SK-MEL-5 (cell line): ENCODE data around the gene PAX9. TPM values are rescaled to one million over a fixed set of nuclear protein-coding genes. Genes with fewer than 3 reads are reported as not detected.
"Not testable (repeated sequence)": the region's sequence is repeated elsewhere in the genome, so short reads cannot be mapped to it uniquely, and the experiment has no call there.

Experiments
- DNase-seq: peaks from one replicate; pipeline ENCODE4 v3.0.0-alpha.2; 2016; ENCODE audit warnings: low read depth, low spot score
- in situ Hi-C: cut with HindIII; loops from 2 replicates; pipeline ENCODE4 v1.10.0; 2016; ENCODE audit warnings: low sequenced_read_pairs, high pct_unique_total_duplicates, low pct_unique_long_range_greater_than_20kb
- total RNA-seq: library from RNA; depleted of rRNA; stranded (reverse); fragments of >200 nt; shearing (Covaris generic); gene quantifications from 2 replicates; pipeline ENCODE4 v1.2.3, GENCODE V29; 2014

PAX9 gene
- total RNA-seq, 1 experiment from 2014 or later: 2.1 TPM

GRCh38 chr14:36664322-36665193 is 2.9 kb downstream of the PAX9 start:
- in situ Hi-C loops: no loop called here
- DNase-seq: no peak

DNA sequence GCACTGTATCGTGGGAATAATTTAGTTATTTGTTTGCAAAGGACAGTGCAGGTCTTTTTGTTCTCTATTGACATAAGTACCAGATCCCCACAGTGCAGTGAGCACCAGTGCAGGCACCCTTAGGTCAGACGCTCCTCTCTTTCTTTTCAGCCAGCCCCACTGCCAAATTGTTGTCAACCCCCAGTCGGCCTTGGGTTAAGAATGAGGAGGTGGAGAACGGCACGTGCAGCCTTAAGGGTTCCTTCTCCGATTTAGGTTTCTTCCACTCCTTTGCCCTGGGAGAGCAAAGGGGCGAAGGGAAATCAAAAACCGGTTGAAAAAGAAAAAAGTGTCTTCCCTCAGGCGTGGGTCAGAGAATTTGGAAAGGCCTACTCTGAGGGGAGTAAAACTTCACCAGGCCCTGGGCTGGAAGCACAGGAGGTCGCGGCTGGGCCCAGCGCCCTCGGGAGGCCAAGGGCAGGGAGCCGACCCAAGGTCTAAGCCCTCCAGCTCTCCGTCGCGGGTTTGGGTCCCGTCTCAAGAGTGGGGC is 4.3 kb downstream of the PAX9 start:
- no peak for DNase-seq
- in situ Hi-C loops: no loop called here

DNA sequence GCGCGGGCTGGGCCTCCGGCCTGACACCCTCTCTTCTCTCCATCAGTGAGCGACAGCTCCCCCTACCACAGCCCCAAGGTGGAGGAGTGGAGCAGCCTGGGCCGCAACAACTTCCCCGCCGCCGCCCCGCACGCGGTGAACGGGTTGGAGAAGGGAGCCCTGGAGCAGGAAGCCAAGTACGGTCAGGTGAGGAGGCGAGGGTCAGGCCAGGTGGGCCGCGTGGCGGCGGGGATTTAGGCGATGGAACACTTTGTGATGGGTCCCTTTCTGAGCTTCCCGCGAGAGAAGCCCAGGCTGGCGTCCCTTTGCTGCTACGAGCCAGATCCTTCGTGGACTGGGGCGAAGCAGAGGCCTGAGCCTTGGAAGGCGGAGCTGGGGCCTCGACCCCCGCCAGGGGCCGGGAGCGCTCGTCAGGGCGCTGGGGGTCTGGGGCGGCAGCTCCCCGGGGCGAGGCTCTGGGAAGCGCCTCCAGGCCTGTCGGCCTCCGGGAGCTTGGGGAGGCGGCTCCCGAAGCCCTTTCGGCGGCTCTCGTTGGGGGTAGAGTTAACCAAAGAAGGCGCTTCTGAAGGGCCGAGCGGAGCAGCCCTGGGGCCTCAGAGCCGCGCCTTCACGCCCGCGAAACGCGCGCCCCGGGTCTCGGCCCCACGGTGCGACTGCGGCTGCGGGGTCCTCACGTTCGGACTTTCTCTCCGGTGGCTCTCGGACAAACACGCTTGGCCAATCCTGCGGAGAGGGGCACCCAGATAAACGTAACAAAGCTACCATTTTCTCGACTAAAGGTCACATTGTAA is 5.0 kb downstream of the PAX9 start:
- DNase-seq: no peak
- in situ Hi-C loops: no loop called here

DNA sequence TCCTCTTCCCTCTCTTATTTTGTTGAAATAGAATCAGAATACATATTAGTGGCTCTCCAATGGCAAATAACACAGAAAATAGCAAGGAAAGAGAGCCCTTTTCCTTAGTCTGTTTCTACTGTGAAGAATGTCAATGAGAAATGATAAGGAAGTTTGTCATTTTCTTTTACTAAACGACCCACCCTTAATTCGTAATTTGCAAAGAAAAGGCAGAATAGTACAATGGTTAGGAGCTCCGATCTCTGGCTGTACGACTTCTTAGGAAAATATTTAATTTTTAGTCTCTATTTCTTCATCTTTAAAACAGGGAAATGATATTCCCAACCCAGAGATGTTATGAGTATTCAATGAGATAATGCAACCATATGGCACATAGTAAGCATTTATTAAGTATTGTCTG is 6.0 kb downstream of the PAX9 start:
- DNase-seq: no peak
- in situ Hi-C loops: no loop called here

GRCh38 chr14:36671149-36671548 is 9.5 kb downstream of the PAX9 start:
- in situ Hi-C loops: no loop called here
- DNase-seq: no peak

DNA sequence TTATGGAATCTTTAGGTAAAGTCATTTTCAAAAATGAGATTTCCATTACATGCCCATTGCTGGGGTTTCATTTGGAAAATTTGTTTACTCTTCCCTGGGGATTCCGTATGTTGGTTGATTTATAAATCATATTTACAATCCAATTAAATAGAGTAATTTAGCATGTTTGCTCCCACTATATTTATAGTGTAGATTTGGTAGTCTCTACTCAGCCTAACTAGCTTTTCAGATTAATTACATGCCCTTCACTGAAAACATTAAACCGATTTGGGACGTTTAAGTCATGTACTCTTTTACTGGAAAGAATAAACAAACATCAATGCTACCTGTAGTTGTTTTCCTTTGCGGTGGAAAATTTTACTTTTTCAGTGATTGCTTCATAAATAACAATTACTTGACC is 10.4 kb downstream of the PAX9 start:
- no peak for DNase-seq
- in situ Hi-C loops: no loop called here

DNA sequence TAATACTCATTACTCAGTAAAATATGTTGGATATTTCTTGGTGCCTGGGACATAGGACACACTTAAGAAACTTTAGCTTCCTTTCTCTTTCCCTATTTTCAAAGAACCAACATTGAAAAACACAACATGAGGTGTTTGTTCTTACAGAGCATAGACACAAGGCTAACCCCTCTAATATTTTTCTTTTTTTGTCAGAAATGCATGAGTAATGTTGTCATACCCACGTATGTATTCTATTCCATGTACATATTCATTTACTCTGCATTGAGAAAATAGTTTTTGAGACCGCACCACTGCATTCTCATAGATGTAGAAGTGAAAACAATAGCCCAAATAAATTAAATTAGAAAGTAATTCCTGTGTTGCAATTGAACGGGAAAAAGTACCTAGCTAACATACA is 13.0 kb downstream of the PAX9 start:
- in situ Hi-C loops: no loop called here
- no peak for DNase-seq

GRCh38 chr14:36675581-36675980 is 13.9 kb downstream of the PAX9 start:
- in situ Hi-C loops: no loop called here
- peak; percentile 12 for DNase-seq

DNA sequence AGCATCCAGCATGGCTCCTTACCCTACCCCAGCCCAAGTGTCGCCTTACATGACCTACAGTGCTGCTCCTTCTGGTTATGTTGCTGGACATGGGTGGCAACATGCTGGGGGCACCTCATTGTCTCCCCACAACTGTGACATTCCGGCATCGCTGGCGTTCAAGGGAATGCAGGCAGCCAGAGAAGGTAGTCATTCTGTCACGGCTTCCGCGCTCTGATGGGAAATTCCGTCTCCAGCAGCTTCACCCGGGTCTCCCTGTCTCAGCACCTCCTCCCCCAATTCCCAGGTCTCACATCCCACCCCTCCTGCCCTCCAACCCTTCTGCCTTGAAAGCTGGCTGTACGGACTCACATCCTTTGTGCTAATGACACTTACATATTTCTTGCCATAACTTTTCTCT is 14.6 kb downstream of the PAX9 start:
- DNase-seq: no peak
- in situ Hi-C loops: no loop called here

- in situ Hi-C loops: no loop called here
- no peak for DNase-seq
Observed at GRCh38 chr14:36682338-36682737, 20.7 kb downstream of the PAX9 start.

GRCh38 chr14:36683083-36683724 is 21.5 kb downstream of the PAX9 start:
- in situ Hi-C loops: no loop called here
- DNase-seq: no peak

GRCh38 chr14:36684946-36685345 is 23.3 kb downstream of the PAX9 start:
- DNase-seq: no peak
- in situ Hi-C loops: no loop called here

DNA sequence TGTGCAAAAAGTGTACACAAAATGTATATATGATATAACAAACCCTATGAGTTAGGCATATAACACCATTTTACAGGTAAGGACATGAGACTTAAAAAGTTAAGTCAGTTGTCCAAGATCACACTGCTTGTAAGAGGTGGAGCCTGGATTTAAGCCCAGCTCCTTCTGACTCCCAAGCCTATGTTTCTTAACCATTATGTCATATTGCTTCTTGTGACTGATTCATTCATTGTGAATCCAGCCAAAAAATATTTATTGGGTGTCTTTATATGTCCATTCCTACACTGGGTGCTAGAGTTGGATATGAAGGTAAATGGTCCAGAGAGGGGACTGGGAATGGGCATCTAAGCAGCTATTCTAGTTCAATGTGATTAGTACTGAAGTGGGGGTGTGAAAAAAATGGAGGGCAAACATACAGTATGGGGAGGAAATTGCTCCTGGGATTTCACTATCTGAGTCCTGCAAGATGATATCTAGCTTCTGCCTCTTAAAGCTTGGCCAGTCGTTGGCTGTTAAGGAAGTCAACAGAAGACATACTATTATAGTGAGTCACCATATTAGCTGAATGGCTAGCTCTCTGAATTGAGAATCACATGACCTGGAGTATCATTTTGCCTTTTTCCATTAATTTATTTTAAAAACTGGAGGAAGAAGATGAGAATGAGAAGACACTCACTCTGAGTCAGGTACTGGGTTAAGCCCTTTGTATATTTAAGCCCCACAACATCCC is 28.8 kb downstream of the PAX9 start:
- in situ Hi-C loops: no loop called here
- DNase-seq: no peak

DNA sequence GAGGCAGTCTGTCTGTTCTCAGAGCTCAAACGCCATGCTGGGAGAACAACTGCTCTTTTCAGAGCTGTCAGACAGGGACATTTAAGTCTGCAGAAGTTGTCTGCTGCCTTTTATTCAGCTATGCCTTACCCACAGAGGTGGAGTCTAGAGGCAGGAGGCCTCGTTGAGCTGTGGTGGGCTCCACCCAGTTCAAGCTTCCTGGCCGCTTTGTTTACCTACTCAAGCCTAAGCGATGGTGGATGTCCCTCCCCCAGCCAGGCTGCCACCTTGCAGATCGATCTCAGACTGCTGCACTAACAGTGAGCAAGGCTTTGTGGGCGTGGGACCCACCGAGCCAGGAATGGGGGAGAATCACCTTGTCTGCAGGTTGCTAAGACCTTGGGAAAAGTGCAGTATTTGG is 37.8 kb downstream of the PAX9 start:
- in situ Hi-C loops, DNase-seq: not testable (repeated sequence)

- no peak for DNase-seq
- in situ Hi-C loops: no loop called here
Observed at GRCh38 chr14:36700651-36701050, 39.0 kb downstream of the PAX9 start.

DNA sequence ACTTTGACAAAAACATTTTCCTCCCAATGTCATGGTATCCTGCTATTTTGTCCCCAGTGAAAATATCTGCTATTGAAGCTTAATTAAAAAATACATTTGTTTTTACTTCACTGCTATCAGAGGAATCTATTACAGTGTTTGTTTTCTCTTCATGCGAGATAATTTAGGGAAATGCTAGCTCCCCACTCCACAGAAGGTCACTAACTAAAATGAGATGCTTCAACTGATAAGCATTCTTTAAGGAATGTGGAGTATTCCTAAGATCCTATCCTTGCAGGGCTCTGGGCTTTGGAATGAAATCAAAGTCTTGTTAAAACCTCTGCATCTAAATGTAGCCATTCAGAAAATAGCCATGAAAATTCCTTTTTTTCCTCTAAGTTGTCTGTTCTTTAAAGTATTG is 39.5 kb downstream of the PAX9 start:
- DNase-seq: no peak
- in situ Hi-C loops: no loop called here

DNA sequence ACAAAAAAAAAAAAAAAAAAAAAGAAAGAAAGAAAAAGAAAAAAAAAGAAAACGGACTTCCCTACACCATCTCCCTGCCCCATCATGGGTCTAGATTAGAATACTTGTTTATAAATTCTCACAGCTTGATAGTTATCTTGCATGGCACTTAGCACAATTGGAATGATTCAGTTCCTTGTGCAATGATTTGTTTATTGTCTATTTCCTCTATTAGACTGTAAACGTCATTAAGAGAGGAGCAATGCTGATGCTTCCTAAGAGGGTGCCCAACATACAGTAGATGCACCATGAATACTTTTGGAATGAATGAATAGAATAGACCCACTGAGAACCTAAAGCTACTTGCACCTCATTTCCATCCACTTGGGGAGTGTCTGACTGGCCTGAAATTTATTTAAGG is 40.8 kb downstream of the PAX9 start:
- in situ Hi-C loops: no loop called here
- DNase-seq: no peak

DNA sequence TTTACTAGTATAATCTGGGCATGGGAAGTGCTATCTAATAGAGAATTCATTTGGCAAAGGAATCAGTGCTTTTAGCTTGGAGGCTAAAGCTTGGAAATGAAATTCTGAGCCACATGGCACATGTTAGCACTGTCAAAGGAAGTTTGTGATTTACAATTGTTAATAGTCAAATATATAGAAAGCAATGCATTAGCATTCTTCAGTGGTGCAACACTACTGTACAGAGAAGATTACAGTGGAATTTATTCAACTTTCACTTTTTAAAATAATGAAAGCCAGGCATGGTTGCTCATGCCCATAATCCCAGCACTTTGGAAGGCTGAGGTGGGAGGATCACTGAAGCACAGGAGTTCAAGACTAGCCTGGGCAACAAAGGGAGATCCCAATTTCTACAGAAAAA is 45.9 kb downstream of the PAX9 start:
- in situ Hi-C loops: no loop called here
- DNase-seq: no peak
